GM18507 (cell line): ENCODE measurements around the gene CATSPER3.
A peak's percentile ranks its signal among the peaks of the same experiment; 100 is the strongest.
"Not testable (repeated sequence)": the region's sequence is repeated elsewhere in the genome, so short reads cannot be mapped to it uniquely, and the experiment has no call there.

Experiments used
- DNase-seq: peaks from one replicate; pipeline ENCODE4 v3.0.0; 2011; ENCODE audit warnings: low read depth; ENCODE audit not compliant: insufficient read length; ENCODE audit errors: extremely low spot score
- FAIRE-seq: peaks from 2 replicates; lab custom pipeline; 2011; peaks lifted over from hg19 to GRCh38; lab: Jason Lieb, UNC

CATSPER3 gene

GRCh38 chr5:134968055-134968454, 348 bp downstream of the CATSPER3 start:
- FAIRE-seq (no peak), DNase-seq (no peak)

- no peak for FAIRE-seq
- DNase-seq, result no peak
Measured at GRCh38 chr5:134969166-134969565, 1.5 kb downstream of the CATSPER3 start.

- peak; percentile 72 for FAIRE-seq
- DNase-seq, result no peak
Measured at GRCh38 chr5:134975078-134975715, 7.5 kb downstream of the CATSPER3 start.

- no peak for FAIRE-seq
- DNase-seq, result no peak
Measured at GRCh38 chr5:134975843-134976242, 8.1 kb downstream of the CATSPER3 start.

- no peak for FAIRE-seq
Measured at GRCh38 chr5:134976841-134977240, 9.1 kb downstream of the CATSPER3 start.

GRCh38 chr5:134979416-134979815, 11.7 kb downstream of the CATSPER3 start:
- DNase-seq (no peak), FAIRE-seq (no peak)

More at GRCh38 chr5:134976841-134977240, 9.1 kb downstream of the CATSPER3 start:
- DNase-seq, result no peak

GRCh38 chr5:134982230-134982629, 14.5 kb downstream of the CATSPER3 start:
- DNase-seq (no peak), FAIRE-seq (no peak)

GRCh38 chr5:134989266-134989830, 21.6 kb downstream of the CATSPER3 start:
- DNase-seq, result no peak
- FAIRE-seq, result no peak

GRCh38 chr5:134990183-134990582, 22.5 kb downstream of the CATSPER3 start:
- FAIRE-seq, DNase-seq: not testable (repeated sequence)

- no peak for DNase-seq
Measured at GRCh38 chr5:134992148-134992547, 24.4 kb downstream of the CATSPER3 start.

GRCh38 chr5:134993161-134993560, 25.5 kb downstream of the CATSPER3 start:
- DNase-seq (no peak), FAIRE-seq (no peak)

More at GRCh38 chr5:134992148-134992547, 24.4 kb downstream of the CATSPER3 start:
- no peak for FAIRE-seq

GRCh38 chr5:134994560-134995156, 27.0 kb downstream of the CATSPER3 start:
- DNase-seq (no peak), FAIRE-seq (no peak)

- DNase-seq, result no peak
- FAIRE-seq, result no peak
Measured at GRCh38 chr5:134995850-134996402, 28.2 kb downstream of the CATSPER3 start.

GRCh38 chr5:134997015-134997414, 29.3 kb downstream of the CATSPER3 start:
- no peak for FAIRE-seq
- no peak for DNase-seq

GRCh38 chr5:134998068-134998467, 30.4 kb downstream of the CATSPER3 start:
- FAIRE-seq, DNase-seq: not testable (repeated sequence)

- FAIRE-seq (no peak), DNase-seq (no peak)
Measured at GRCh38 chr5:135004376-135004775, 36.7 kb downstream of the CATSPER3 start.

- no peak for FAIRE-seq
Measured at GRCh38 chr5:135005076-135005475, 37.4 kb downstream of the CATSPER3 start.

GRCh38 chr5:135007305-135007704, 39.6 kb downstream of the CATSPER3 start:
- DNase-seq (no peak), FAIRE-seq (no peak)

More at GRCh38 chr5:135005076-135005475, 37.4 kb downstream of the CATSPER3 start:
- DNase-seq, result no peak

GRCh38 chr5:135007749-135008363, 40.1 kb downstream of the CATSPER3 start:
- DNase-seq (no peak), FAIRE-seq (no peak)

- DNase-seq (no peak), FAIRE-seq (no peak)
Measured at GRCh38 chr5:135008556-135008955, 40.8 kb downstream of the CATSPER3 start.
